HepG2 (cell line): ENCODE data around the gene IGSF21. TPM values are rescaled to one million over a fixed set of nuclear protein-coding genes. Genes with fewer than 3 reads are reported as not detected.

Source experiments
- ATAC-seq: fragments of 200-7000 bp; cut with Tn5 transposase; 3 replicates; pipeline ENCODE4 v1.9.1; 2020; ENCODE audit warnings: mild to moderate bottlenecking, moderate library complexity
- BruUV-seq: library from RNA; stranded (reverse); fragments of 400-500 nt; replicated peaks from 2 replicates; lab custom pipeline; 2021; lab: Mats Ljungman, UMichigan
- CTCF ChIA-PET: fragments of 300-600 bp; formaldehyde crosslinking; extraction: SDS; loops from one replicate; lab custom pipeline; 2021; ENCODE audit warnings: low total read pairs, inconsistent platforms, low intra/inter-chr PET ratio; lab: Yijun Ruan, JAX
- POLR2A ChIA-PET: fragments of 350-600 bp; sonication (Branson Sonifier 250); formaldehyde crosslinking; loops from one replicate; lab custom pipeline; 2020; ENCODE audit warnings: antibody characterized with exemption, inconsistent platforms; lab: Yijun Ruan, JAX
- DNase-seq: peaks from one replicate; pipeline ENCODE4 v3.0.0-alpha.2; 2015; ENCODE audit warnings: low spot score
- FAIRE-seq: peaks from 3 replicates; lab custom pipeline; 2011; peaks lifted over from hg19 to GRCh38; lab: Jason Lieb, UNC
- H2AFZ ChIP-seq: one replicate; pipeline ENCODE4 v1.6.1; 2011; ENCODE audit warnings: low read length, inconsistent platforms
- H3K27ac ChIP-seq: fragments of 300-600 bp; 3 replicates; pipeline ENCODE4 v1.8.0; 2011; ENCODE audit warnings: mixed run types, mild to moderate bottlenecking, mixed read lengths, low read length, inconsistent platforms; ENCODE audit not compliant: insufficient read depth; ENCODE audit errors: extremely low read length
- H3K27me3 ChIP-seq, 2 experiments: fragments of 200-600 bp in 1 of 2; 2 replicates in 1 of 2; 3 replicates in 1 of 2; pipeline versions ENCODE4 v1.6.0 to v1.8.0; 2011; ENCODE audit warnings: low read length in 2 of 2, mild to moderate bottlenecking in 2 of 2, moderate library complexity in 2 of 2, inconsistent platforms in 1 of 2; ENCODE audit not compliant: insufficient read depth in 2 of 2, control insufficient read depth in 1 of 2
- H3K36me3 ChIP-seq, 2 experiments: fragments of 200-600 bp in 1 of 2; replicated peaks in 1 of 2; 2 replicates in 1 of 2; 3 replicates in 1 of 2; pipeline versions ENCODE4 v1.5.1 to v1.8.0; 2011; ENCODE audit warnings: low read length in 2 of 2, inconsistent platforms in 1 of 2; ENCODE audit not compliant: insufficient read depth in 2 of 2, control insufficient read depth in 1 of 2
- H3K4me1 ChIP-seq: 2 replicates; pipeline ENCODE4 v1.5.1; 2012; ENCODE audit warnings: low read length, inconsistent platforms; ENCODE audit not compliant: insufficient read depth
- H3K4me2 ChIP-seq: 2 replicates; pipeline ENCODE4 v1.6.0; 2011; ENCODE audit warnings: low read depth, low read length, inconsistent platforms
- H3K4me3 ChIP-seq, 3 experiments: fragments of 200-600 bp in 1 of 3; sonication (generic), shearing (Covaris generic) in 1 of 3; replicated peaks in 1 of 3; 2 replicates each; pipeline ENCODE4 v1.5.1; 2011 to 2016; ENCODE audit warnings: low read length in 3 of 3, inconsistent platforms in 2 of 3, low read depth in 2 of 3, mild to moderate bottlenecking in 2 of 3, control low read depth in 1 of 3, mixed read lengths in 1 of 3; ENCODE audit not compliant: insufficient read depth in 1 of 3
- H3K79me2 ChIP-seq: one replicate; pipeline ENCODE4 v1.6.1; 2011; ENCODE audit warnings: low read length, inconsistent platforms; ENCODE audit not compliant: insufficient read depth
- H3K9ac ChIP-seq: 2 replicates; pipeline ENCODE4 v1.6.0; 2011; ENCODE audit warnings: mild to moderate bottlenecking, low read depth, low read length, inconsistent platforms; ENCODE audit not compliant: insufficient read depth
- H3K9me3 ChIP-seq: 2 replicates; pipeline ENCODE4 v1.5.1; 2012; ENCODE audit warnings: mild to moderate bottlenecking, low read length
- H4K20me1 ChIP-seq: 2 replicates; pipeline ENCODE4 v1.6.0; 2011; ENCODE audit warnings: inconsistent platforms, mild to moderate bottlenecking, low read length, moderate library complexity; ENCODE audit not compliant: insufficient read depth
- AKNA ChIP-seq: sonication (generic); formaldehyde crosslinking; IDR thresholded peaks from 2 replicates; pipeline ENCODE4 v1.4.0; 2020; ENCODE audit warnings: missing genetic modification reagents, borderline replicate concordance
- ATF7-NPFF ChIP-seq: sonication (generic); formaldehyde crosslinking; IDR thresholded peaks from 2 replicates; pipeline ENCODE4 v1.8.1; 2023; ENCODE audit warnings: mild to moderate bottlenecking, low read depth, missing genetic modification reagents, moderate library complexity
- BRF2 ChIP-seq: sonication (generic); formaldehyde crosslinking; IDR thresholded peaks from 2 replicates; pipeline ENCODE4 v1.8.1; 2022; ENCODE audit warnings: mild to moderate bottlenecking, missing genetic modification reagents
- ETV6 ChIP-seq: sonication (generic); formaldehyde crosslinking; conservative IDR thresholded peaks from 2 replicates; pipeline ENCODE4 v1.4.0; 2020; ENCODE audit warnings: missing genetic modification reagents
- FOSL1 ChIP-seq: sonication (generic); formaldehyde crosslinking; IDR thresholded peaks from 2 replicates; pipeline ENCODE4 v1.9.0; 2021; ENCODE audit warnings: missing genetic modification reagents, borderline replicate concordance
- GABPA ChIP-seq, 2 experiments: IDR thresholded peaks; 2 replicates each; pipeline ENCODE4 v1.6.1; 2011 to 2016; ENCODE audit warnings: low read depth in 2 of 2, low read length in 1 of 2, missing biosample characterization in 1 of 2, missing genetic modification characterization in 1 of 2
- HBP1 ChIP-seq: IDR thresholded peaks from 2 replicates; pipeline ENCODE4 v1.6.1; 2016; ENCODE audit warnings: low read depth, control low read depth
- HOMEZ ChIP-seq: IDR thresholded peaks from 2 replicates; pipeline ENCODE4 v1.6.1; 2016; ENCODE audit warnings: low read depth
- MLLT10 ChIP-seq: sonication (generic); formaldehyde crosslinking; IDR thresholded peaks from 2 replicates; pipeline ENCODE4 v1.4.0; 2020; ENCODE audit warnings: missing genetic modification reagents
- PLSCR1 ChIP-seq: sonication (generic); formaldehyde crosslinking; IDR thresholded peaks from 2 replicates; pipeline ENCODE4 v1.5.0; 2020; ENCODE audit warnings: missing genetic modification reagents, mild to moderate bottlenecking, borderline replicate concordance
- PRPF4 ChIP-seq: fragments of 200-400 bp; formaldehyde crosslinking; IDR thresholded peaks from 2 replicates; pipeline ENCODE4 v1.6.1; 2016; ENCODE audit warnings: low read length, low read depth; ENCODE audit not compliant: poor library complexity, severe bottlenecking
- ZFP41 ChIP-seq: sonication (generic); formaldehyde crosslinking; IDR thresholded peaks from 2 replicates; pipeline ENCODE4 v1.4.0; 2020; ENCODE audit warnings: mild to moderate bottlenecking, missing genetic modification reagents, borderline replicate concordance
- ZNF136 ChIP-seq: sonication (generic); formaldehyde crosslinking; IDR thresholded peaks from 2 replicates; pipeline ENCODE4 v1.8.1; 2022; ENCODE audit warnings: low read depth, mild to moderate bottlenecking, moderate library complexity, missing genetic modification reagents
- ZNF782 ChIP-seq: sonication (generic); formaldehyde crosslinking; IDR thresholded peaks from 2 replicates; pipeline ENCODE4 v1.4.0; 2020; ENCODE audit warnings: missing genetic modification reagents, mild to moderate bottlenecking, borderline replicate concordance
- WGBS: methylation state at CpG from one replicate; pipeline ENCODE4 v1.1.6; 2017; ENCODE audit warnings: low lambda C conversion rate; 5-methylcytosine and 5-hydroxymethylcytosine counted together
- in situ Hi-C: cut with HindIII; loops from 2 replicates; pipeline ENCODE4 v1.10.0; 2017; ENCODE audit warnings: low pct_unique_long_range_greater_than_20kb; ENCODE audit not compliant: extremely low pct_ligation_motif_present
- intact Hi-C: fragments of 100-400 bp; cut with micrococcal nuclease; formaldehyde crosslinking; loops from one replicate; pipeline ENCODE4 v1.10.0; 2022; ENCODE audit not compliant: unreplicated experiment
- polyA plus RNA-seq, 8 experiments: library from polyadenylated mRNA; depleted of rRNA in 3 of 8; stranded (reverse) in 7 of 8; unstranded in 1 of 8; fragments of >200 nt; fragmentation: Illumina TruSeq in 4 of 8; extraction: Trizol in 4 of 8; gene quantifications; 2 replicates each; pipeline versions ENCODE4 v1.2.1 to v1.2.3, GENCODE V29; 2011 to 2016; ENCODE audit warnings: low read depth in 4 of 8, missing spikeins in 1 of 8, mixed read lengths in 1 of 8; ENCODE audit not compliant: insufficient read depth in 1 of 8
- total RNA-seq, 5 experiments: library from RNA; depleted of rRNA; stranded (reverse); fragments of >200 nt; fragmentation: Illumina TruSeq; extraction: Trizol; gene quantifications; 2 replicates each; pipeline ENCODE4 v1.2.3, GENCODE V29; 2016; ENCODE audit warnings: low read depth in 1 of 5

IGSF21 gene
- total and polyA plus RNA-seq, 2 of the 13 experiments (the other 11 are each of a cell fraction or from before 2014, with no cell fraction given): not detected

GRCh38 chr1:18200136-18200717 lies 92.6 kb downstream of the IGSF21 start:
- Histone ChIP-seq H3K27me3 (peaks cover 6 to 60% of the 10 kb centered on the region in 2 experiments; a peak in 4 of 5 replicates), H3K79me2 (no peaks in the 10 kb centered on the region), H3K9me3 (no peaks in the 10 kb centered on the region), H2AFZ (no peak overlapping the region), H3K36me3 (no peaks in the 10 kb centered on the region), H3K4me1 (no peaks in the 10 kb centered on the region), H4K20me1 (no peaks in the 10 kb centered on the region), H3K4me3 (no peak overlapping the region), H3K9ac (no peak overlapping the region), H3K4me2 (no peak overlapping the region), H3K27ac (no peak overlapping the region)
- no peak for DNase-seq
- ChIA-PET CTCF (no interaction called here), POLR2A (no interaction called here)
- BruUV-seq: no TSS peak
- no peak for ATAC-seq
- intact Hi-C loops: no loop called here
- in situ Hi-C loops: no loop called here
- FAIRE-seq: no peak
- 17% methylated on average over 8 of the region's 8 CpGs for WGBS
- TF ChIP-seq GABPA (IDR thresholded peaks at IDR 0.05; ENCODE audit: low read depth, low read length) (no peak), GABPA (CRISPR knock-in tag; IDR thresholded peaks at IDR 0.05; ENCODE audit: low read depth) (no peak), ETV6 (no peak), AKNA (CRISPR knock-in tag) (no peak), ATF7-NPFF (CRISPR knock-in tag) (no peak), ZNF136 (no peak), PLSCR1 (CRISPR knock-in tag) (no peak), PRPF4 (no peak), ZFP41 (CRISPR knock-in tag) (no peak), HBP1 (CRISPR knock-in tag) (no peak), MLLT10 (CRISPR knock-in tag) (no peak), FOSL1 (CRISPR knock-in tag) (no peak), ZNF782 (CRISPR knock-in tag) (no peak), HOMEZ (no peak), BRF2 (no peak)
